Nephron progenitor cell (in vitro differentiated cells): ENCODE measurements around the gene KAT2A.

Experiments
- DNase-seq: peaks from one replicate; pipeline ENCODE4 v3.0.0; 2021
- H3K27ac Mint-ChIP-seq: 2 replicates; pipeline ENCODE4 v1.8.0; 2021; ENCODE audit warnings: mild to moderate bottlenecking, moderate library complexity, mixed read lengths
- H3K27me3 Mint-ChIP-seq: 2 replicates; pipeline ENCODE4 v1.8.0; 2021; ENCODE audit warnings: mild to moderate bottlenecking, low read depth, mixed read lengths; ENCODE audit not compliant: poor library complexity
- H3K36me3 Mint-ChIP-seq: 2 replicates; pipeline ENCODE4 v1.8.0; 2021; ENCODE audit warnings: low read depth, mixed read lengths
- H3K4me1 Mint-ChIP-seq: 2 replicates; pipeline ENCODE4 v1.8.0; 2021; ENCODE audit warnings: mixed read lengths
- H3K4me3 Mint-ChIP-seq: 2 replicates; pipeline ENCODE4 v1.8.0; 2021; ENCODE audit warnings: mild to moderate bottlenecking, moderate library complexity, mixed read lengths
- H3K9me3 Mint-ChIP-seq: 2 replicates; pipeline ENCODE4 v1.8.0; 2021; ENCODE audit warnings: mild to moderate bottlenecking, moderate library complexity, mixed read lengths
- CTCF ChIP-seq: fragments of 200-600 bp; sonication (generic); IDR thresholded peaks from 2 replicates; pipeline ENCODE4 v1.5.0; 2021; ENCODE audit warnings: antibody characterized with exemption

Gene KAT2A

GRCh38 chr17:42106009-42106408 is 15.2 kb downstream of the KAT2A start:
- Mint-ChIP-seq H3K9me3 (no peaks in the 10 kb centered on the region), H3K4me1 (peaks cover 28% of the 10 kb centered on the region), H3K4me3 (peak overlapping the region; percentile 44), H3K27ac (peak overlapping the region; percentile 44), H3K36me3 (no peaks in the 10 kb centered on the region), H3K27me3 (peaks cover 51% of the 10 kb centered on the region)
- TF ChIP-seq CTCF: no peak
- DNase-seq: no peak

- no peak overlapping the region for H3K27ac Mint-ChIP-seq
These were observed 16.9 kb downstream of the KAT2A start for GRCh38 chr17:42104264-42104663.

GRCh38 chr17:42103221-42103954 is 17.8 kb downstream of the KAT2A start:
- no peak for TF ChIP-seq CTCF
- H3K36me3 Mint-ChIP-seq: no peaks in the 10 kb centered on the region
- H3K27me3 Mint-ChIP-seq: peaks cover 52% of the 10 kb centered on the region
- peaks cover 25% of the 10 kb centered on the region for H3K4me1 Mint-ChIP-seq
- no peaks in the 10 kb centered on the region for H3K9me3 Mint-ChIP-seq
- no peak overlapping the region for H3K4me3 Mint-ChIP-seq
- H3K27ac Mint-ChIP-seq: no peak overlapping the region
- DNase-seq: no peak

More at GRCh38 chr17:42104264-42104663, 16.9 kb downstream of the KAT2A start:
- Mint-ChIP-seq H3K4me3 (no peak overlapping the region), H3K9me3 (no peaks in the 10 kb centered on the region), H3K36me3 (no peaks in the 10 kb centered on the region), H3K27me3 (peaks cover 48% of the 10 kb centered on the region), H3K4me1 (peaks cover 25% of the 10 kb centered on the region)
- TF ChIP-seq CTCF: no peak
- no peak for DNase-seq

- Mint-ChIP-seq H3K27ac (no peak overlapping the region), H3K36me3 (no peaks in the 10 kb centered on the region), H3K9me3 (no peaks in the 10 kb centered on the region), H3K4me3 (no peak overlapping the region), H3K4me1 (peaks cover 31% of the 10 kb centered on the region), H3K27me3 (peaks cover 55% of the 10 kb centered on the region)
- peak; percentile 91 for DNase-seq
- TF ChIP-seq CTCF: peak; percentile 89
These were observed 19.5 kb downstream of the KAT2A start for GRCh38 chr17:42101513-42102292.

GRCh38 chr17:42098730-42099399 is 22.3 kb downstream of the KAT2A start:
- no peak overlapping the region for H3K4me3 Mint-ChIP-seq
- DNase-seq: no peak
- H3K27me3 Mint-ChIP-seq: peaks cover 43% of the 10 kb centered on the region
- H3K4me1 Mint-ChIP-seq: peaks cover 45% of the 10 kb centered on the region
- no peaks in the 10 kb centered on the region for H3K9me3 Mint-ChIP-seq
- no peak for TF ChIP-seq CTCF
- H3K27ac Mint-ChIP-seq: no peak overlapping the region
- no peaks in the 10 kb centered on the region for H3K36me3 Mint-ChIP-seq
